Activated CD4-positive, CD25-positive, alpha-beta regulatory T cell (primary cell): ENCODE measurements around the gene DACT1.

Source experiments
- DNase-seq, 4 experiments: peaks; one replicate each; lab custom pipeline; 2025; lab: John Stamatoyannopoulos, UW

DACT1 gene

DNA sequence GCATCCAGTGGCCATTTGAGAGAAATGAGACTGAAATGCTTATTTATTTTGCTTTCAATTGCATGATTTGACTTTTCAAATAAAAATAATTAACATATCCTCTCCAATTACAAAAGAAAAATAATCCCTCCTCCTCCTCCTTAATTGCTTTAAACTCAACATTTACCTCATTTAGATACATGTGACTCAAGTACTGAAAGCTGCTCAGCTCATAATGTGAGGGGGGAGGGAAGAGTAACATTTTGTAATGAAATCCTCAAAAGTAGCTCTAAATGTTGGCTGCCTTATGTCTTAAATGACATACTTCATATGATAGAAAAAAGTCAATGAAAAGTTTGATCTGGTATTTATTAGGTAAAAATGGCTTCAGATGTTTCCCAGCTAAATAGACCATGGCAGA lies 29.0 kb downstream of the DACT1 start:
- DNase-seq: no peak

- DNase-seq: no peak
These were observed 30.1 kb downstream of the DACT1 start for GRCh38 chr14:58667900-58668299.

DNA sequence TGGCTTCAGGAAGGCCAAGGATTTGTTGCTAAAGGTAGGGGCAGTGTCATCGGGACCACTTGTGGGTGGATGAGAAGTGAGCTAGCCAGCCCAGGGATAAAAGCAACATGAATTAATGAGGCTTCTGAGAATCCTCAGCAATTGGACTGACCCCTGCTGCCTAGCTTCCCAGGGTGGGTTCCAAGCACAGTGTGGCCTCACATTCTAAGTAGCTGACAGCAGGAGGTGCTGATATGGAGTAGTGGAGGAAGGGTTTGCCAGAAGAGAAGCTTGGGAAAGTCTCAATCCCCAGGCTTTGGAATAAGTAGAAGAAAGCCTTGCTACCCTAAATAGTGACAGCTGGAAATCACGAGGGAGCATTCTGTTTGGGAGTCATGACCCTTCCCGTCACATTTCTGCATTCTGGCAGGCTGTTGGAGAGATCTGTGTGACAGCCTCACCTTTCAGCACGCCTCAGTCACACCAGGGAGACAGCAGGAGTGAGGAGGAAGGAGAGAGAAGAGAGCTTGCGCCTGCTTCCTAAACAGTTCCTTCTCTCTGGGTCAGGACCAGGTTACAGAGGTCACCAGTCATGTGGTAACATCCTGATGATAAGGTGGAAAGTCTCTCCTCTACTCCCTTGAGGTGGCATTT lies 31.2 kb downstream of the DACT1 start:
- DNase-seq: no peak

GRCh38 chr14:58669556-58670200 lies 31.9 kb downstream of the DACT1 start:
- DNase-seq: no peak

- DNase-seq: no peak
These were observed 33.3 kb downstream of the DACT1 start for GRCh38 chr14:58671024-58671423.

- DNase-seq: no peak
These were observed 33.7 kb downstream of the DACT1 start for GRCh38 chr14:58671436-58671835.

DNA sequence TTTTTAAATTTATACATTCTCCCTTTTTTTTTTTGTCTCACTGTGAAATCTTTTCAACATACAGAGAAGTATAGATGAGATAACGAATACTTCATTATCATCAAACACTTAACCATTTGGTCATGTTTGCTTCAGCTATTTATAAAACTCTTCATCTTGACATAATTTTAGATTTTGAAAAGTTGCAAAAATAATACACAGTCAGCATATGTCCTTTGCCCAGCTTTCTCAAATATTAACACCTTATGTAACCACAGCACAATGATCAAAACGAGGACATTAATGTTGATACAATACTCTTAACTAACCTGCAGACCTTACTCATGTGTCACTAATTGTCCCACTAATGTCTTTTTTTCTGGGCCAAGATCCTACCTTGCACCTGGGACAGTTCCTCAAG lies 36.0 kb downstream of the DACT1 start:
- DNase-seq: no peak

- no peak for DNase-seq
These were observed 39.2 kb downstream of the DACT1 start for GRCh38 chr14:58677001-58677400.

DNA sequence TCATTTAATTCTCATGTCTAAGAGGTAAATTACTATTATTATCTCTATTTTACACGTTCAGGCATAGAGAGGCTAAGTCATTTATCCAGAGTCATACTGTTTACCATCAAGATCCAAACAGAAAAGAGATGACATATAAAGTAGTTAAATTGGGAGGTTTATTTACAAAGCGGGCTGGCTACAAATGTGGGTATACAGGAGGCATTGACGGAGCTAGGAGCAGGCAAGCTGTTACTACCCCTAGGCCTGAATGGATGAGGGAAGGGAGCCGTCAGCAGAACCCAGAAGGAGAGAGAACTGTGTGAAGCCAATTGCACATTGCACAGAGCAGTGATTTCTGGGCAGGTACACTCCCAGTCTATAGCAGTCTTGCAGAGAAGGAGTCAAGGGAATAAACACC lies 39.8 kb downstream of the DACT1 start:
- DNase-seq: no peak

DNA sequence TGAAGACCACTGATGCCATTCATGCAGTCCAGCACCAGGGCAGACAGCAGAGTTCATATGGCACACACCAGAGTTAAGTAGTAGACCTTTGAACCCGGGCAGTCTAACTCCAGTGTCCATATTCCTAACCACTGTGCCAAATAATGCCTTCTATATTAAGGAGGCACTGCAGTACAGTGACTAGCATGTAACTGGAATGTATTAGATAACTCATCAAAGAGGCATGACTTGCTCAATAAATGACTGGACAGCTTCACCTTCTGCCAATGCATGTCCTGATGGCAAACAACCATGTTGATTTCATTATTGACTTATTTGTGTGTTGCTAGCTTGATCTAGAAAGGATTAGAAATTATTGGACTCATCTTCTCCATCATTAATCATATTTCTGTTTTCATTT lies 40.2 kb downstream of the DACT1 start:
- DNase-seq: no peak

DNA sequence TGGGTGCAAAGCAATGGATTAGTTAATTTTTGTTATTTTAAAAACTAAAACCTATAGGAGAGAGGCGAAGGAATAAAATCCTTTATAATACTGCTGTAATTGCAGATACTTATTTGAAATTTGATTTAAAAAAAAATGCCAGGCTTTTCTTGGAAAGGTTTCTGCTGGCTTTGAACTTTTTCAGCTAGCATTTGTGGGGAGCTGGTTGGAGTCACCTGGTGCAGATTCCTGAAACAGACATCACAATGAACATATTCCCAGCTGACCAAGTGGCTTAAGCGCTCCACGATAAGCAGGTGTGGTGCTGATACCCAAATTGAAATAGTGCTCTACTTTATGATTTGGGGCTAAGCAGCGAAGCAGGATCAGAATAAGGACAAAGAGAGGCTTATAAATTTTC lies 42.9 kb downstream of the DACT1 start:
- no peak for DNase-seq

GRCh38 chr14:58687232-58687795 lies 49.6 kb downstream of the DACT1 start:
- no peak for DNase-seq

GRCh38 chr14:58690801-58691516 lies 53.2 kb downstream of the DACT1 start:
- DNase-seq: no peak

- DNase-seq: no peak
These were observed 55.3 kb downstream of the DACT1 start for GRCh38 chr14:58693048-58693447.

GRCh38 chr14:58695514-58695913 lies 57.8 kb downstream of the DACT1 start:
- DNase-seq: no peak

DNA sequence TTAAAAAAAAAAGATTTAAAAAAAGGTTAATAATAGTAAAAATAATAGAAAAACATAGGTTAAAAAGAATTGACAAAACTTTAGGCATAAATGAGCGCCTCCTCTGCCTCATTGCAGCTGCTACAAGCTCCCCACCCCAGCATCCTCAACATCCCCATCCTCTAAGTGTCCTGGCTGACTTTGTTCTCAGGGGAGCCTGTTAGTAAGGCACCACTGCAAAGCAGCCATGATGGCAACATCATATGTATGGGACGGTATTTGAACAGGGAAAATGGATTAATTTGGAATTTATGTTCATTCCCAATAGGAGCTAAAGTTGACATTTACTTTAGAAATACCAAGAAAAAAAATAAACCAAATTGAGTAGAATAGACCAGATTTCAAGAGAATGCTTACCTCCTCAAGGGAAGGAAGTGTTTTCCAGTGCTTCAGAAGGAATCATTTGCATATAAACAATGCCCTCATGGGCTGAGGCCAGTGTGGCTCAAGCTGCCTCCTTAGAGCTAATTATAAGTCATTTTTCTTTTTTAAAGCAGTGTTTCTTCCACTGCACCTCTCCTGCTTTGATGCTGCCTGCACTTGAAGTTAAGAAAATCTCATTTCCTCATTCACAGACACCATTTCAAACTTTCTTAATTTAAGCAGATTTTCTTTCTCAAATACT lies 59.6 kb downstream of the DACT1 start:
- DNase-seq: no peak
